Activated CD8-positive, alpha-beta memory T cell treated with anti-CD3 and anti-CD28 coated beads, Interleukin-2, amount 50 U/mL, for 24 hours (primary cell): ENCODE data around the gene CST7.
"Not testable (repeated sequence)": the region's sequence is repeated elsewhere in the genome, so short reads cannot be mapped to it uniquely, and the experiment has no call there.

Experiments
- DNase-seq: peaks from one replicate; pipeline ENCODE4 v3.0.0-alpha.2; 2020; ENCODE audit errors: extremely low read depth

The CST7 gene

DNA sequence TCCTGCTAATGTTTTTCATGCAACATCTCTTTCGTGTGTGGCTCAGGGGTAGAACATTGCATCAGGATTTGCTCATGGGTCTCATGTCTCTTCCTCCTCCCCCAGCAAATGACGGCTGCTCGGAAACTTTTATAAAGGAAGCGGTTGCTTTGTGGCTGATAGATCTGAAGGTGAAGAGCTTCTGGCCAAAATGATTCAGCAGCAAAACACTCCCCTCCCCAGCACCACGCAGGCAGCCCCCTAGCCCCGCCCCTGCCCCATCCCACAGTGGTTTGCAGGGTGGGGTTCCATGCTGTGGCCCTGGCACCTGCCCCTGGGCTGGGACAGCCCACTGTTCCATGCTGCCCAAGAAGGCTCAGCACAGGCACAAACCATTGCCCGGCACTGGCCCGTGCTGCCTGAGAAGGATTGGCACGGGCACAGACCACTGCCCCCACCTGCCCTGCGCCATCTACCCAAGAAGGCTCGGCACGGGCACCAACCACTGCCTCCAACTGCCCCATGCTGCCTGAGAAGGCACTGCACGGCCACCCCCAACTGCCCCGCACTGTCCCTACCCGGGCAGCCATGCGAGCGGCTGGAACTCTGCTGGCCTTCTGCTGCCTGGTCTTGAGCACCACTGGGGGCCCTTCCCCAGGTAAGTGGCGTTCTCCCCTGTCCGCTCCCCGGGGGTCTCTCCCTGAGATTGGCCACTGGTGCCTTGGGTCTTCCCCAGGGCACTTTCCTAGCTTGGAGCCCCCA, at the start of gene CST7:
CST7 (plus strand) TSS at position 331 of the 741 bp plus-strand sequence; CDS start at position 568, 237 bp downstream.
- DNase-seq: peak; percentile 75

GRCh38 chr20:24906806-24907205, 42.3 kb upstream of the CST7 start:
- no peak for DNase-seq

DNA sequence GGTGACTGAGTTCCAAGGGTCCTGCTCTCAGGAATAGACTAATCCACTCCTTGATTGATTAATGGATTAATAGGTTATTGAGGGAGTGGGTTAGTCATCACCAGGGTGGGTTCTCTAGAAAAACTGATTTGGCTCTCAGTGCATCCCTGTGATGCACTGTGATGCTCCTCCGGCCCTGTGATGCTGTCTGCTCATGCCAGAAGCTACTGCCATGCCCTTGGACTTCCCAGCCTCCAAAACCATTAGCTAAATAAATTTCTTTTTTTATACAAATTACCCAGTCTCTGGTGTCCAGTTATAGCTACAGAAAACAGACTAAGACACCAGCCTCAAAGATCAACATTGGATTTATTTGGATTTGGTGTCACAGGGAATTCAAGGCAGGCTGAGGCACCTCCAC, 40.4 kb upstream of the CST7 start:
- no peak for DNase-seq

GRCh38 chr20:24909086-24909780, 39.8 kb upstream of the CST7 start:
- DNase-seq: no peak

- no peak for DNase-seq
Observed at GRCh38 chr20:24909861-24910260, 39.2 kb upstream of the CST7 start.

DNA sequence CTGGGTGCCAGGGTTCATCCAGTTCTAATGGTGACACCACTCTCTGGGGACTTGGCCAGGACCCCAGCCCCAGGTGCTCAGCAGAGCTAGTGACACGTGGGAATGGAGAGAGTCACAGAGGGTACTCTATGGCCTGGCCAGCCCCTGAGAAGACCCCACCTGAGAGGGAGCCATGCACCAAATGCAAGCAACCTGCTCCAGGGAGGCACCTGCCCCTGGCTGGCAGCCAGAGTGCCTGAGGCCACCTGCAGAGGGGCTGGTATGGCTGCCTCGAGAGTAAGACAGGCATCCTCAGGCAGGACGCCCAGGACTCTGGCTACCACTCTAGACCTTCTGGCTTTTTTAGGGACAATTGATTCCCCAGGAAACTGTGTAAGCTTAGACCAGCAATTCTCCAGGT, 38.6 kb upstream of the CST7 start:
- no peak for DNase-seq

GRCh38 chr20:24911461-24911860, 37.6 kb upstream of the CST7 start:
- no peak for DNase-seq

GRCh38 chr20:24912397-24913075, 36.5 kb upstream of the CST7 start:
- DNase-seq: no peak

DNA sequence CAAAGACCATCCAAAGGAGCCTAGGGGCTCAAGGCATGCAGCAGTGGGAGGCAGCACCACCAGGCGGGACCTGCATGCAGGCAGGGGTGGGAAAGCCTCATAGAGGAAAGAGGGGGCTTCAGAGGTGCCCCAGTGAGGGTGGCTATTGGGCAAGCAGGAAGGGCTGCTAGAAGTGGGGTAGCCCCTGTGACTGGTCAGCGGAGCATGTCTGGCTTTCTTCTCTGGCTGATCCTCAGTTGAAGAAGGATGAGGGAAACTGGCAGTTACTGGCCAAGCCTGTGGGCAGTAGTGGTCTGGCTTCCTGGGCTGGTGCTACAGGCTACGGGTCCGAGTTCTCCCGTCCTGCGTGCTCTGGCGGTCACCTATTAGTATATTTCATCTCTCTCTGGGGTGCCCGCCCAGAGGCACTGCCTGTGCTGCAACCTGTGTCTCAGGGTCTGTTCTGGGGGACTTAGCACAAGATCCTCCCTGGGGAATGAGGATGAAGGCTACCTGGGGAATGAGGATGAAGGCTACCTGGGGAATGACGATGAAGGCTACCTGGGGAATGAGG, 35.9 kb upstream of the CST7 start:
- no peak for DNase-seq

DNA sequence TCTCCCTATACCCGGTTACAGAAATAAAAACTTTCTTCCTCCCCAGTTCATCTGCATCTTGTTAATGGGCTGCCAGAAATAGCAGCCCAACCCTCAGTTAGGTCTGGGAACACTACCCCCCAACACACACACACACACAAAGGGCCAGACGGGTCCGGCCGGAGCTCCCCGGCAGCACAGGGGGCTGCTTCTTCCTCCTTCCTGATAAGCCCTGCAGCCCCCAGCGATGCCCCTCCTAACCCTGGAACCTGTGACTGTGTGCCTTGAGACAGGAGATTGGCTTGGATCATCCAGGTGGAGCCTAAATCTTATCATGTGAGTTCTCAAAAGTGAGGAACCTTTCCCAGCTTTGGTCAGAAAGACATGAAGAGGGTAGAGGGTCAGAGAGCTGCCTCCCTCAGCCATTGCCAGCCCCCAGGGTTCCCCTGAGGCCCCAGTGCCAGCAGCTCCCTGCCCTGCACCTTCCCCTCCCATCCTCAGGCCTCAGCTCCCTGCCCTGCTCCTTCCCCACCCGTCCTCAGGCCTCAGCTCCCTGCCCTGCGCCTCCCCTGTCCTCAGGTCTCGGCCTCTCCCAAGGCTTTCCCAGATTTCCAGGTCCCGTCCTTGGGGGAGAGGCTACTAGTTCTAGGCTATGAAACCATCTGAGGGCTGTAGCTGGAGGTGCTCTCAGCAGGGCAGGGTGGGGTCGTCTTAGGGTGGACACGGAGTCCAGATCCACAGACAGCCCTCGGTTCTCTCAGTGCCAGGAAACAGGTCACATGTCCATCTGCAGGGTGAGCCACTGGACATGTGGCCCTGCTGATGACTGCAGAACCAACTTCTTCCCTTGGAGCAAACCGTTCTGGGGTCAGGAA, 34.5 kb upstream of the CST7 start:
- DNase-seq: no peak

GRCh38 chr20:24915440-24915839, 33.6 kb upstream of the CST7 start:
- no peak for DNase-seq

GRCh38 chr20:24915892-24916291, 33.2 kb upstream of the CST7 start:
- no peak for DNase-seq

- DNase-seq: no peak
Observed at GRCh38 chr20:24916412-24916811, 32.7 kb upstream of the CST7 start.

DNA sequence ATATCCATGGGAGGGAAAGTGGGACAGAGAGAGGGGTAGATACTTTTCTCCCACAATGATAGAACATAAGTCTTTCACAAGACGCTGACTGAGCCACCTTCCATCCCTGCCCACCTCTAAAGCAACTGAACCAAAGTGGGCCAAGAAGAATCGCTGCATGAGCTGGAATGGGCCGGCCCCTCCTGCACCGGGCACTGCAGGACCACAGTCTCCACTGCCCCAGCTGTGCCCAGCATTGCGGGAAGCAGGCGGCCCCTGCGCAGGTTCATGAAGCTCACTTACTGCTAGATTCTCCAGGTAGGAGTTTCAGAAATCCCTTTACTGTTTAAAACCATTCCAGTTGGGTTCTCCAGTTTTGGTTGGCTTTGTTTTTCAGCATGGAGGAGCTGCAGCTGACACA, 32.0 kb upstream of the CST7 start:
- DNase-seq: no peak

DNA sequence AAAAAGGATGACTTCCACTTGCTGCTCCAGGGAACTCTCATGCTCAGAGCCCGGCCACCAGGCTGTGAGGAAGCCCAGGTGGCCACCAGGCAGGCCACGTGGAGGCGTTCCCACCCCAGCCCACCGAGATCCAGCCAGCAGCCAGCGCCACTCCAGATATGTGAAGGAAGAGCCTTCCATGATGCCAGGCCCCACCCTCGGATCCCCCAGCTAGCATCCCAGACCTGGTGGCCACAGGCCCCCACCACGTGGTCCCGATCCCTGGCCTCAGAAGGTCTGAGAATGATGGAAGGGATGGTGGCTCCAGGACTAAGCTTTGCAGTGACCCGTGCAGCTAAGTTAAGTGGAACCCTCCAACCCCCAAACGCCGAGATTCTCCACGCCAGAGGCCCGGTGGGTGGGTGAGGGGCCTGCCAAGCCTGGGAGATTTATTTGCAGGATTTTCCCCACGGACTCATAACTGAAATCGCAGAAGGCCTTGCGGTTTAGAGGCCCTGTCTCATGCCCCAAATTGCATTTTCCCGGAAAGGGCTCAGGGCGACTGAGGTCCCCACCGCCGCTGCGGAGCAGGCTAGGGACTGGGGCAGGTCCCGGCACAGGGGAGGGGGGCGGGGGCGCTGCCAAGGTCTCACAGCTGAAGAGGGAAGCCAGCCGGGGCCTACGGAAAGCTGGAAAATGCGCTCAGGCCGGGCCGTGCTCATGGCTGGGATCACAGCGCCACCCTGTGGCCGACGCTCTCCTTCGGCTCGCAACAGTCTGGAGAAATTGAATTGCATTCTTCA, 31.1 kb upstream of the CST7 start:
- no peak for DNase-seq

GRCh38 chr20:24918579-24919566, 30.2 kb upstream of the CST7 start:
- no peak for DNase-seq

GRCh38 chr20:24919665-24920064, 29.4 kb upstream of the CST7 start:
- DNase-seq: not testable (repeated sequence)

- not testable (repeated sequence) for DNase-seq
Observed at GRCh38 chr20:24920706-24921105, 28.4 kb upstream of the CST7 start.

DNA sequence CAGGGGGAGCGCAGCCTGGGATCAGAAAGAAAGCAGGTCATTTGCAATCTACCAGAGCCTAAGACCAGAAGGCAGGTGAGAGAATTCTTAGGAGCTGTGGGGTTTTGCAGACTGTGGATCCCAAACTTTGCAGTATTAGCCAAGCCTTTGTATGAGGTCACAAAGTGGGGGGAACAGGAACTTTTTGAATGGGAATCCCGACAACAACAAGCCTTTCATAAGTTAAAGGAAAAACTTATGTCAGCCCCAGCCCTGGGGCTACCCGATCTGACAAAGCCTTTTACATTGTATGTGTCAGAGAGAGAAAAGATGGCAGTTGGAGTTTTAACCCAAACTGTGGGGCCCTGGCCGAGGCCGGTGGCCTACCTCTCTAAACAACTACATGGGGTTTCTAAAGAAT, 19.8 kb upstream of the CST7 start:
- DNase-seq: not testable (repeated sequence)
